ENCODE data around the gene MEPCE. TPM values are rescaled to one million over a fixed set of nuclear protein-coding genes. Genes with fewer than 3 reads are reported as not detected.

The MEPCE gene
- total and polyA plus RNA-seq, 9 of the 15 experiments (the other 6 are each of a cell fraction or from before 2014, with no cell fraction given) = 10.9 to 76.3 (median 44.1) TPM

DNA sequence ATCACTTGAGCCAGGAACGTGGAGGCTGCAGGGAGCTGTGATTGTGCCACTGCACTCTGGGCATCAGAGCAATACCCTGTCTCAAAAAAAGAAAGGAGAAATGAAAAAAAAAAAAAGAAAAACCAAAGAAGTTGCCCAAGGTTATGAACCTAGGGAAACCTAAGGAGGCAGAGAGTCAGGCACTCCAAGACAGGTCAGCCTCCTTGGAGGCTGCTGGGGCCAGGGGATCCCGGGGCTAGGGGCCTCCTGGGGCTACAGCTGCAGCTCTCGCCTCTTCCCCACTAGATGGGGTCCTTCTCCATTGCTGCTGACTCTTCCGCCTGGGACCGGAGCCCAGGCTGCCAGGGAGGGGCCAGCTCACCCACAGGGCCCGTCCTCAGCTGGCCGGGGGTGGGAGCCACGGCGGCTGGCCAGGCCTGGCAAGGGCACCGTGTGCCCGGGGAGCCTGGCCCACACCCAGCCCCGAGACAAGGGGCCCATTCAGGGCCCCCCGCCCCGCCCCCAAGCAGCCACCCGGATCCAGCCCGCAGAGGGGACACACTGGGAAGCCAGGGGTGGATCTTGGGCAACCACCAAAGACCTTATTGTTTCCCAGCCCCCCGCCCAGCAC lies 36.2 kb downstream of the MEPCE start:
- ChIA-PET POLR2A (interaction anchor here (0.7 to 1.1 kb wide), 4 partner anchors 10 to 120 kb away, joined by 3 read pairs; partner anchors contain the start of genes FBXO24 and LRCH4), CTCF (ENCODE audit: low intra/inter-chr PET ratio) (interaction anchor here (0.9 to 3.4 kb wide), 4 partner anchors 11 to 334 kb away, joined by 3 to 10 read pairs (median 3); no protein-coding TSS in a partner anchor)
- H3K36me3 ChIP-seq (ENCODE audit: control insufficient read depth, insufficient read depth, low read length) = peaks cover 35% of the 10 kb centered on the region; the same call in 2 of the 3 replicates
- in situ Hi-C loops (cut with MboI) = loop anchor here (25.0 kb wide), 1 partner anchor 96 kb away; the partner anchor contains the start of gene SAP25
- BruUV-seq (replicated peaks) = no TSS peak
- peak overlapping the region in 1 of 2 experiments; percentile 1; a peak in 1 of 4 replicates for H3K9ac ChIP-seq (ENCODE audit: insufficient read depth in 1 of 2, low read depth in 2 of 2, low read length in 2 of 2)
- H2AFZ ChIP-seq (ENCODE audit: low read depth, low read length) = no peak overlapping the region
- no peak overlapping the region for H3K4me2 ChIP-seq (ENCODE audit: insufficient read depth, low read length)
- DNase-seq (ENCODE audit: extremely low read depth in 1 of 4, low spot score in 3 of 4) (peak; percentile 65 to 84 (median 76)), ATAC-seq (peak; percentile 92), FAIRE-seq (peak; percentile 67)
- H4K20me1 ChIP-seq (replicated peaks; ENCODE audit: control insufficient read depth, insufficient read depth, low read length) = peaks cover 8% of the 10 kb centered on the region; the same call in 1 of the 2 replicates
- intact Hi-C loops (cut with micrococcal nuclease) = loop anchor here (5.0 kb wide), 1 partner anchor 386 kb away; the partner anchor contains the start of gene SLC12A9
- peaks cover 0 to 26% of the 10 kb centered on the region in 2 experiments; a peak in 4 of 5 replicates for H3K4me1 ChIP-seq (replicated peaks in 1 of 2; ENCODE audit: control insufficient read depth in 2 of 2, insufficient read depth in 2 of 2, low read length in 2 of 2)
- peaks cover 3% of the 10 kb centered on the region; the same call in 1 of the 3 replicates for H3K79me2 ChIP-seq (ENCODE audit: control insufficient read depth, insufficient read depth, low read length)
- no peak overlapping the region for H3K4me3 ChIP-seq
- WGBS (ENCODE audit: insufficient coverage, low coverage, missing lambda C conversion rate) = 32% methylated on average over 12 of the region's 17 CpGs
- no peak overlapping the region for H3K27ac ChIP-seq (ENCODE audit: extremely low read depth, low read depth, low read length)
- H3K9me3 ChIP-seq (replicated peaks; ENCODE audit: control insufficient read depth, insufficient read depth, low read depth, low read length) = no peaks in the 10 kb centered on the region
- H3K9me1 ChIP-seq (ENCODE audit: control insufficient read depth, insufficient read depth, low read length) = no peaks in the 10 kb centered on the region
- H3K27me3 ChIP-seq (ENCODE audit: control insufficient read depth in 2 of 2, insufficient read depth in 2 of 2, low read length in 2 of 2) = no peaks in the 10 kb centered on the region
- no peak for TF ChIP-seq ZNF644 (tag; IDR thresholded peaks at IDR 0.05; ENCODE audit: low read depth)
- TF ChIP-seq NCOA1 (IDR thresholded peaks at IDR 0.05; ENCODE audit: low read depth) = no peak
- TF ChIP-seq, protein P1, sequence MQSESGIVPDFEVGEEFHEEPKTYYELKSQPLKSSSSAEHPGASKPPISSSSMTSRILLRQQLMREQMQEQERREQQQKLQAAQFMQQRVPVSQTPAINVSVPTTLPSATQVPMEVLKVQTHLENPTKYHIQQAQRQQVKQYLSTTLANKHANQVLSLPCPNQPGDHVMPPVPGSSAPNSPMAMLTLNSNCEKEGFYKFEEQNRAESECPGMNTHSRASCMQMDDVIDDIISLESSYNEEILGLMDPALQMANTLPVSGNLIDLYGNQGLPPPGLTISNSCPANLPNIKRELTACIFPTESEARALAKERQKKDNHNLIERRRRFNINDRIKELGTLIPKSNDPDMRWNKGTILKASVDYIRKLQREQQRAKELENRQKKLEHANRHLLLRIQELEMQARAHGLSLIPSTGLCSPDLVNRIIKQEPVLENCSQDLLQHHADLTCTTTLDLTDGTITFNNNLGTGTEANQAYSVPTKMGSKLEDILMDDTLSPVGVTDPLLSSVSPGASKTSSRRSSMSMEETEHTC (IDR thresholded peaks at IDR 0.05) = no peak
- TF ChIP-seq NCOR1 (IDR thresholded peaks at IDR 0.05) = no peak
- TF ChIP-seq, protein P2, sequence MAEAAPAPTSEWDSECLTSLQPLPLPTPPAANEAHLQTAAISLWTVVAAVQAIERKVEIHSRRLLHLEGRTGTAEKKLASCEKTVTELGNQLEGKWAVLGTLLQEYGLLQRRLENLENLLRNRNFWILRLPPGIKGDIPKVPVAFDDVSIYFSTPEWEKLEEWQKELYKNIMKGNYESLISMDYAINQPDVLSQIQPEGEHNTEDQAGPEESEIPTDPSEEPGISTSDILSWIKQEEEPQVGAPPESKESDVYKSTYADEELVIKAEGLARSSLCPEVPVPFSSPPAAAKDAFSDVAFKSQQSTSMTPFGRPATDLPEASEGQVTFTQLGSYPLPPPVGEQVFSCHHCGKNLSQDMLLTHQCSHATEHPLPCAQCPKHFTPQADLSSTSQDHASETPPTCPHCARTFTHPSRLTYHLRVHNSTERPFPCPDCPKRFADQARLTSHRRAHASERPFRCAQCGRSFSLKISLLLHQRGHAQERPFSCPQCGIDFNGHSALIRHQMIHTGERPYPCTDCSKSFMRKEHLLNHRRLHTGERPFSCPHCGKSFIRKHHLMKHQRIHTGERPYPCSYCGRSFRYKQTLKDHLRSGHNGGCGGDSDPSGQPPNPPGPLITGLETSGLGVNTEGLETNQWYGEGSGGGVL (CRISPR knock-in tag; IDR thresholded peaks at IDR 0.05) = no peak
- TF ChIP-seq SUPT5H (IDR thresholded peaks at IDR 0.05) = peak; percentile 47; the same call in 1 of the 2 replicates
- TF ChIP-seq, protein P3, sequence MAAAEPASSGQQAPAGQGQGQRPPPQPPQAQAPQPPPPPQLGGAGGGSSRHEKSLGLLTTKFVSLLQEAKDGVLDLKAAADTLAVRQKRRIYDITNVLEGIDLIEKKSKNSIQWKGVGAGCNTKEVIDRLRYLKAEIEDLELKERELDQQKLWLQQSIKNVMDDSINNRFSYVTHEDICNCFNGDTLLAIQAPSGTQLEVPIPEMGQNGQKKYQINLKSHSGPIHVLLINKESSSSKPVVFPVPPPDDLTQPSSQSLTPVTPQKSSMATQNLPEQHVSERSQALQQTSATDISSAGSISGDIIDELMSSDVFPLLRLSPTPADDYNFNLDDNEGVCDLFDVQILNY (CRISPR knock-in tag; IDR thresholded peaks at IDR 0.05) = no peak
- peak; percentile 65; the same call in 1 of the 2 replicates for TF ChIP-seq HLTF (IDR thresholded peaks at IDR 0.05)
- no peak for TF ChIP-seq POLR2AphosphoS5 (IDR thresholded peaks at IDR 0.05; ENCODE audit: control insufficient read depth, insufficient read depth, low read depth, low read length)
- TF ChIP-seq, protein P4, sequence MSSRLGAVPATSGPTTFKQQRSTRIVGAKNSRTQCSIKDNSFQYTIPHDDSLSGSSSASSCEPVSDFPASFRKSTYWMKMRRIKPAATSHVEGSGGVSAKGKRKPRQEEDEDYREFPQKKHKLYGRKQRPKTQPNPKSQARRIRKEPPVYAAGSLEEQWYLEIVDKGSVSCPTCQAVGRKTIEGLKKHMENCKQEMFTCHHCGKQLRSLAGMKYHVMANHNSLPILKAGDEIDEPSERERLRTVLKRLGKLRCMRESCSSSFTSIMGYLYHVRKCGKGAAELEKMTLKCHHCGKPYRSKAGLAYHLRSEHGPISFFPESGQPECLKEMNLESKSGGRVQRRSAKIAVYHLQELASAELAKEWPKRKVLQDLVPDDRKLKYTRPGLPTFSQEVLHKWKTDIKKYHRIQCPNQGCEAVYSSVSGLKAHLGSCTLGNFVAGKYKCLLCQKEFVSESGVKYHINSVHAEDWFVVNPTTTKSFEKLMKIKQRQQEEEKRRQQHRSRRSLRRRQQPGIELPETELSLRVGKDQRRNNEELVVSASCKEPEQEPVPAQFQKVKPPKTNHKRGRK (tag; IDR thresholded peaks at IDR 0.05) = no peak
- TF ChIP-seq, protein P5, sequence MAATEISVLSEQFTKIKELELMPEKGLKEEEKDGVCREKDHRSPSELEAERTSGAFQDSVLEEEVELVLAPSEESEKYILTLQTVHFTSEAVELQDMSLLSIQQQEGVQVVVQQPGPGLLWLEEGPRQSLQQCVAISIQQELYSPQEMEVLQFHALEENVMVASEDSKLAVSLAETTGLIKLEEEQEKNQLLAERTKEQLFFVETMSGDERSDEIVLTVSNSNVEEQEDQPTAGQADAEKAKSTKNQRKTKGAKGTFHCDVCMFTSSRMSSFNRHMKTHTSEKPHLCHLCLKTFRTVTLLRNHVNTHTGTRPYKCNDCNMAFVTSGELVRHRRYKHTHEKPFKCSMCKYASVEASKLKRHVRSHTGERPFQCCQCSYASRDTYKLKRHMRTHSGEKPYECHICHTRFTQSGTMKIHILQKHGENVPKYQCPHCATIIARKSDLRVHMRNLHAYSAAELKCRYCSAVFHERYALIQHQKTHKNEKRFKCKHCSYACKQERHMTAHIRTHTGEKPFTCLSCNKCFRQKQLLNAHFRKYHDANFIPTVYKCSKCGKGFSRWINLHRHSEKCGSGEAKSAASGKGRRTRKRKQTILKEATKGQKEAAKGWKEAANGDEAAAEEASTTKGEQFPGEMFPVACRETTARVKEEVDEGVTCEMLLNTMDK (IDR thresholded peaks at IDR 0.05; ENCODE audit: borderline replicate concordance, insufficient read depth, low read depth, low read length, poor library complexity, severe bottlenecking) = peak; percentile 85
- TF ChIP-seq DACH1 (IDR thresholded peaks at IDR 0.05; ENCODE audit: partially characterized antibody) = no peak
- TF ChIP-seq ZKSCAN8 (CRISPR knock-in tag; IDR thresholded peaks at IDR 0.05) = no peak
